Measurements from ENCODE around the gene MIOX. TPM values are rescaled to one million over a fixed set of nuclear protein-coding genes. Genes with fewer than 3 reads are reported as not detected.

The MIOX gene
- total and polyA plus RNA-seq, 10 donors: 0.24 to 2.2 (median 0.26) TPM; not detected in 6

- no peak for DNase-seq
- 89 to 98% (median 90%) methylated on average over 5 to 8 of the region's 8 CpGs for WGBS, 5 donors
Measured at GRCh38 chr22:50483556-50483955, 3.1 kb upstream of the MIOX start.

GRCh38 chr22:50483977-50484853, 2.4 kb upstream of the MIOX start:
- Histone ChIP-seq H3K27me3 (replicated peaks in 1 of 7) (peaks cover 0 to 79% (median 20%) of the 10 kb centered on the region in 7 donors), H3K27ac (no peak overlapping the region), H3K4me1 (peaks cover 5 to 33% (median 18%) of the 10 kb centered on the region in 6 donors), H3K4me3 (no peak overlapping the region), H3K9me3 (no peaks in the 10 kb centered on the region), H3K36me3 (no peaks in the 10 kb centered on the region)
- no peak for DNase-seq
- whole genome bisulfite sequencing, 5 donors: 82 to 88% (median 85%) methylated on average over 21 to 31 of the region's 31 CpGs
- intact Hi-C loops (cut with DNase I; ENCODE audit: low total_unique reads): no loop called here
- no peak for TF ChIP-seq POLR2A (IDR thresholded peaks at IDR 0.05)
- no peak for TF ChIP-seq POLR2AphosphoS5 (IDR thresholded peaks at IDR 0.05)
- TF ChIP-seq CTCF (IDR thresholded peaks at IDR 0.05 in 8 of 11, conservative IDR thresholded peaks at IDR 0.05 in 3 of 11): no peak

More at GRCh38 chr22:50483556-50483955, 3.1 kb upstream of the MIOX start:
- H3K27me3 ChIP-seq (replicated peaks in 1 of 7): peaks cover 0 to 82% (median 20%) of the 10 kb centered on the region in 7 donors
- H3K36me3 ChIP-seq: no peaks in the 10 kb centered on the region
- intact Hi-C loops (cut with DNase I; ENCODE audit: low total_unique reads): no loop called here
- H3K27ac ChIP-seq: no peak overlapping the region
- no peaks in the 10 kb centered on the region for H3K9me3 ChIP-seq
- no peak overlapping the region for H3K4me3 ChIP-seq
- TF ChIP-seq POLR2AphosphoS5 (IDR thresholded peaks at IDR 0.05) (no peak), CTCF (IDR thresholded peaks at IDR 0.05 in 8 of 11, conservative IDR thresholded peaks at IDR 0.05 in 3 of 11) (no peak), POLR2A (IDR thresholded peaks at IDR 0.05) (no peak)
- H3K4me1 ChIP-seq: peaks cover 5 to 33% (median 18%) of the 10 kb centered on the region in 6 donors

- Histone ChIP-seq H3K36me3 (no peaks in the 10 kb centered on the region), H3K27me3 (replicated peaks in 1 of 7) (peaks cover 0 to 73% (median 20%) of the 10 kb centered on the region in 7 donors), H3K4me3 (no peak overlapping the region), H3K4me1 (peaks cover 5 to 34% (median 19%) of the 10 kb centered on the region in 6 donors), H3K9me3 (no peaks in the 10 kb centered on the region), H3K27ac (no peak overlapping the region)
- intact Hi-C loops (cut with DNase I; ENCODE audit: low total_unique reads): no loop called here
- DNase-seq: no peak
- WGBS, 5 donors: 62 to 72% (median 63%) methylated on average over 29 of the region's 29 CpGs
- TF ChIP-seq CTCF (IDR thresholded peaks at IDR 0.05 in 8 of 11, conservative IDR thresholded peaks at IDR 0.05 in 3 of 11) (no peak), POLR2A (IDR thresholded peaks at IDR 0.05) (no peak), POLR2AphosphoS5 (IDR thresholded peaks at IDR 0.05) (no peak)
Measured at GRCh38 chr22:50485221-50486131, 1.2 kb upstream of the MIOX start.
